Left ventricle myocardium superior (tissue), 1 donor: ENCODE measurements around the gene FHIP1B. TPM values are rescaled to one million over a fixed set of nuclear protein-coding genes. Genes with fewer than 3 reads are reported as not detected.

Experiments
- ATAC-seq: fragments of 200-7000 bp; cut with Tn5 transposase; one replicate; pipeline ENCODE4 v1.9.1; 2020; ENCODE audit warnings: mild to moderate bottlenecking, moderate library complexity
- DNase-seq: peaks from one replicate; pipeline ENCODE4 v3.0.0-alpha.2; 2020
- intact Hi-C: fragments of 100-400 bp; cut with micrococcal nuclease; formaldehyde crosslinking; loops from one replicate; pipeline ENCODE4 v1.11.0; 2022
- total RNA-seq: library from RNA; stranded (reverse); fragmentation: NEBNext Ultra II Directional; extraction: Animal tissue kit (Norgen Biotek cat#: 25700); gene quantifications from one replicate; pipeline ENCODE4 v1.2.1, GENCODE V29; 2021
- donor health status: DM: no; HTN: yes; CAD: no; lungs with severe emphysema.

Gene FHIP1B
- total RNA-seq, 1 donor from 2014 or later, result 16.3 TPM

DNA sequence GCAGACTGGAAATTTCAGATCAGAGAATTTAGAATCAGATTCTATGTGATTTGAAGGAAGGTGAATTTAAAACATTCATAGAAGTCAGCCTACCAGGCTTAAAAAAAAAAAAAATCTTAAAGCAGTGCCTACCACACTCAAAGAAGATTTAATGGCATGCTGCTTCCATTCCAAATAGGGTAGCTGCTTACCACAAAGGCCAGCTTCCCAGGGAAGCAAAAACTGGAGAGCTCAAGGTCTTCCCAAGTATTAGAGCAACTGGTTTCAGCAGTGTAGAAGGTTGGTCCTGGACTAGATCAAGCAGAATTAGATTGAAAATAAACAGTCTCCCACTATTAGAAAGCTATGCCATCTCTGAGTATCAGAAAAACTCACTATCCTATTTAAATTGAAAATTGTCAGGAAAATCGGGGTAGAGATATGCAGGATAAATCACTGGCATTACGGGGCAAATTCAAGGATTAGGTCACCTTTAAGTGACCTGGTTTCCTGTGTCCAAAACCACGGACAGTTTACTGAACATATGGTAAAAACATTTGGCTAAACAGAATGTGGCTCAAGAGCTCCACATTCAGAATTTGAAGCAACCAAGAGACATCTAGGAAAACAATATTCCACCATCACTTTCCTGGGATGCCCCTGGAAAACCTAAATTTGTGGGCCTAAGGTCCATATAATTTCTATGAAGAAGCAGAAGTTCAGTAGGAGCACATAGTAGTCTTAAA is 27.8 kb downstream of the FHIP1B start:
- intact Hi-C loops, result no loop called here
- ATAC-seq (no peak), DNase-seq (no peak)

DNA sequence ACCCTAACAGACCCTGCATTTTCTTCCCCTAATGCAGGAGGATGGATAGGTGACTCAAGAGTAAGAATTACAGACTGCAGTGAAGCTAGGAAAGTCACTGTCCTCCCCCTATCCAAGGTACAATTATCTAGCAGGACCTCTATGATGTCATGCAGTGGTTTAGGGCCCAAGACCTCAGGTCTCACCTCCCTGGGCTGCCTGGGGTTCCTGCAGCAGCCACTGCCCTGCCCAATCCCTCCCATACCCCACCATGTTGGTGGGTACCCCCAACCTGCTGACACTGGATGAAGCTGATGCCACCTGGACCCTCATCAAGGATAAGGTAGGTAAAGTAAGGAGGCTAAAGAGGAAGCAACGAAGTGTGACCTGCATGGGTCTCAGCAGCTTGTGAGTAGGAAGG is 29.1 kb downstream of the FHIP1B start, which contains the start of gene C11orf42:
Gene C11orf42 (plus strand): TSS at position 192 of the 400 bp plus-strand sequence. CDS start 59 bp downstream, at position 251.
- DNase-seq, result no peak
- intact Hi-C loops, result no loop called here
- no peak for ATAC-seq

DNA sequence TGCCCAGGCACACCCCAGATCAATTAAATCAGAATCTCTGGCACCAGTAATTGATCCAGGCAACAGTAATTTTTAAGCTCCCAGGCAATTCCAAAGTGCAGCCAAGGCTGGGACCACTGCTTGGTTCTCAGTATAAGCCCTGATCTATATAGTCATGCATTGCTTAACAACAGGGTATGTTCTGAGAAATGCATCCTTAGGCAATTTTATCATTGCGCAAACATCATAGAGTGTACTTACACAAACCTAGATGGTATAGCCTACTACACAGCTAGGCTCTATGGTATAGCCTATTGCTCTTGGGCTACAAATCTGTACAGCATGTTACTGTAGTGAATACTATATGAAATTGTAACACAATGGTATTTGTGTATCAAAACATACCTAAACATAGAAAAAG is 29.7 kb downstream of the FHIP1B start:
- ATAC-seq (no peak), DNase-seq (no peak)
- intact Hi-C loops, result no loop called here

DNA sequence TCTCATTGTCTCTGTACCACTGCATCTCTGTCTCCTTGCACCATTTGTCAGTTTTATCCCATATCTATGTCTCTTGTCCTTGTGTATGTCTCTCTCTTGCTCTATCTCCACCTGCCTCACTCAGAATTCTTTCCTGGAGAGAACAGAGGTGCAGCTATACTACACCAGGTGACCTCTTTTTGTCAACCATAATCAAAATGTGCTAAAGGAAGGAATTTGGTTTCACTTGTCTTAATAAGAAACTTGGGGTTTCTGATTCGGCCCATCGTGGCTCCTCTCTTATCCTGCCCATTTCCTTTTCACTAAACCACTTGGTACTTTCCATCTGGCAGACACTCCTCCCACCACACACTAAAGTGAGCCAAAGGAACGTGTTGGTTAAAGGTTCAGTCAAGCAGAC is 31.1 kb downstream of the FHIP1B start:
- DNase-seq (no peak), ATAC-seq (no peak)
- intact Hi-C loops, result no loop called here

- ATAC-seq, result no peak
- intact Hi-C loops, result no loop called here
- DNase-seq, result no peak
Measured at GRCh38 chr11:6202041-6202440, 32.4 kb downstream of the FHIP1B start.

- ATAC-seq, result no peak
- DNase-seq, result no peak
Measured at GRCh38 chr11:6201481-6201880, 33.0 kb downstream of the FHIP1B start.

DNA sequence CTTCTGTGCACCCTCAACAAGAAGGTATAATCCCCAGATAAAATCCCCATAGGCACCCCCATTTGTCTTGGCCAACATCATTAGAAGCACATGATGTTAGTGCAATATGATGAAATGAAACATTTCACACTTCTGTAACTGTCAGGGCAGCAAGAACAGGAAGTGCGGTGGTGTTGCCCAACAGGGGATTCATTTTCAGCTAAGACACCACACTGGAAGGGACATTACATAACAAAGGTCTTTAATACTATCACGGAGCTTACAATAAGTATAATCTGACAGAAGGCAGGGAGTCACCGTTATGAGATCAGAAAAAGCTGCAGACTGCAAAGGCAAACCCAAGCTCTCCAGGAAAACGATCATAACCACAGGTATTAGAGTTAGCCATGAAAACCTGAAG is 33.5 kb downstream of the FHIP1B start:
- intact Hi-C loops, result no loop called here
- DNase-seq (peak; percentile 57), ATAC-seq (peak; percentile 61)

More at GRCh38 chr11:6201481-6201880, 33.0 kb downstream of the FHIP1B start:
- intact Hi-C loops, result no loop called here

- DNase-seq (no peak), ATAC-seq (no peak)
- intact Hi-C loops, result no loop called here
Measured at GRCh38 chr11:6199174-6199810, 35.1 kb downstream of the FHIP1B start, which contains the start of gene OR52W1. TSS of gene OR52W1 (plus strand) at chr11:6199224. CDS start at chr11:6199224, 0 bp downstream.

DNA sequence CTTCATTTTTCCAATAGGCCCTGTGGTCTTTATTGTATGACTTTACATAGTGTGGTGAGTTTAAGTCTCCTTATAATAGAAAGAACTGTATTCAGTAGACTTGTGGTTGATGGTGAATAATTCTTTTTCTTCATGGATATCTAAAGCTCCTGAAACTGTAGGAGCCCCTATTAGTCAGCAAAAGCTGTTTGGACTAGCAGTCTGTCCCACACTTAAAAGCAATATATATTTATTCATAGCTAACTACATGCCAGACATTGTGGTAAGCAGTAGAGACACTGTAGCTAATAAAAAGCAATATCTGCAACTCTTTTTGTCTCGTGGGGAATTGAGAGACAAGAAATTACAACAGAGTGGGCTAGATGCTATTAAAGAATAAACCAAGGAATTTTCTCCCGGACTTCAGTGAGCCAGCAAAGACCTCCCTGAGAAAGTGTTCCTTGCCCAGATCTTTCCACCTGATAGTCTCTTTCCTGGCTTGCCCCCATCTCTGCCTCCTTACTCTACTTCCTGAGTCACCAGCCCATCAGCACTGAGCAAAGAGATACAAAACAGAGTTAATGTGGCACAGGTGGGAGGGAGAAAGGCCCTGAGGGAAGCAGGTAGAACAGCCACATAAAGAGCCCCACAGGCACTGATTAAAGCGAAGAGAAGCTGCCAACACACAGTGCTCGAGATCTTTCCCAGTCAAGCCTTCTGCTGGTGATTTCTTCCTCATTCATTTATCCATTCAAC is 36.8 kb downstream of the FHIP1B start:
- DNase-seq (no peak), ATAC-seq (no peak)
- intact Hi-C loops, result no loop called here

- intact Hi-C loops, result no loop called here
- ATAC-seq (no peak), DNase-seq (no peak)
Measured at GRCh38 chr11:6196396-6196795, 38.0 kb downstream of the FHIP1B start.

GRCh38 chr11:6194065-6194581 is 40.3 kb downstream of the FHIP1B start:
- DNase-seq, result no peak
- no peak for ATAC-seq
- intact Hi-C loops, result no loop called here

GRCh38 chr11:6191742-6192141 is 42.7 kb downstream of the FHIP1B start:
- ATAC-seq, result no peak
- intact Hi-C loops, result no loop called here
- DNase-seq, result no peak

- intact Hi-C loops, result no loop called here
- ATAC-seq, result no peak
- DNase-seq, result no peak
Measured at GRCh38 chr11:6175440-6175839, 59.0 kb downstream of the FHIP1B start.

- intact Hi-C loops, result no loop called here
- ATAC-seq (no peak), DNase-seq (no peak)
Measured at GRCh38 chr11:6170226-6170625, 64.2 kb downstream of the FHIP1B start, which contains the start of gene OR52B2. TSS of gene OR52B2 (minus strand) at chr11:6170326. CDS start at chr11:6170326, 0 bp downstream.

Other genes with a start within 250 kb of the FHIP1B start
- gene OR52L1, start 247.7 kb downstream of the FHIP1B start, total RNA-seq, result not detected
- not detected for gene OR56A4, start 227.7 kb downstream of the FHIP1B start, total RNA-seq
- not detected for gene OR56A1, start 203.9 kb downstream of the FHIP1B start, total RNA-seq
- not detected for gene OR56B4, start 127.0 kb downstream of the FHIP1B start, total RNA-seq
- gene OR52B2, start 64.3 kb downstream of the FHIP1B start, total RNA-seq, result not detected
- not detected for gene OR52W1, start 35.4 kb downstream of the FHIP1B start, total RNA-seq
- gene C11orf42, start 29.1 kb downstream of the FHIP1B start, total RNA-seq, result not detected
- not detected for gene CNGA4, start 4.5 kb upstream of the FHIP1B start, total RNA-seq
- gene CCKBR, start 25.2 kb upstream of the FHIP1B start, total RNA-seq, result not detected
- gene CAVIN3, start 85.9 kb upstream of the FHIP1B start, total RNA-seq, result 31.1 TPM
- 60.9 TPM for gene SMPD1, start 155.8 kb upstream of the FHIP1B start, total RNA-seq
- gene APBB1, start 184.5 kb upstream of the FHIP1B start, total RNA-seq, result 87.6 TPM
- not detected for gene HPX, start 206.4 kb upstream of the FHIP1B start, total RNA-seq
- 14.4 TPM for gene TRIM3, start 239.3 kb upstream of the FHIP1B start, total RNA-seq
- gene ARFIP2, start 246.7 kb upstream of the FHIP1B start, total RNA-seq, result 15.2 TPM
- 17.9 TPM for gene TIMM10B, start 246.9 kb upstream of the FHIP1B start, total RNA-seq